Transverse colon (tissue), 4 donors: Measurements from ENCODE around the gene C4orf54.

Experiments
- CTCF ChIP-seq, 5 experiments: fragments of 200-600 bp in 3 of 5; fragments of 450-650 bp in 2 of 5; sonication (generic) in 3 of 5; IDR thresholded peaks; 1 replicate in 2 of 5; 2 replicates in 3 of 5; pipeline ENCODE4 v1.5.1; 2016 to 2017; ENCODE audit warnings: antibody characterized with exemption in 5 of 5, inconsistent platforms in 3 of 5, mild to moderate bottlenecking in 2 of 5, moderate library complexity in 1 of 5
- EP300 ChIP-seq: sonication (generic); formaldehyde crosslinking; IDR thresholded peaks from one replicate; pipeline ENCODE4 v1.6.1; 2017; ENCODE audit warnings: antibody characterized with exemption, low read depth
- POLR2A ChIP-seq: fragments of 450-650 bp; IDR thresholded peaks from one replicate; pipeline ENCODE4 v1.6.1; 2016; ENCODE audit warnings: antibody characterized with exemption, mild to moderate bottlenecking, moderate library complexity
- POLR2AphosphoS5 ChIP-seq, 3 donors: sonication (generic); formaldehyde crosslinking; IDR thresholded peaks; one replicate each; pipeline ENCODE4 v1.6.1; 2016; ENCODE audit warnings: antibody characterized with exemption in 3 of 3

GRCh38 chr4:99661907-99662306 lies 4.3 kb upstream of the C4orf54 start:
- TF ChIP-seq CTCF (IDR thresholded peaks at IDR 0.05) (no peak), POLR2A (no peak), EP300 (no peak), POLR2AphosphoS5 (IDR thresholded peaks at IDR 0.05) (no peak)
